ENCODE data around the gene TGFBR3. TPM values are rescaled to one million over a fixed set of nuclear protein-coding genes. Genes with fewer than 3 reads are reported as not detected.

The TGFBR3 gene
- total and polyA plus RNA-seq, 2 of the 8 experiments (the other 6 are each of a cell fraction or from before 2014, with no cell fraction given) = 2.0 to 6.1 TPM

DNA sequence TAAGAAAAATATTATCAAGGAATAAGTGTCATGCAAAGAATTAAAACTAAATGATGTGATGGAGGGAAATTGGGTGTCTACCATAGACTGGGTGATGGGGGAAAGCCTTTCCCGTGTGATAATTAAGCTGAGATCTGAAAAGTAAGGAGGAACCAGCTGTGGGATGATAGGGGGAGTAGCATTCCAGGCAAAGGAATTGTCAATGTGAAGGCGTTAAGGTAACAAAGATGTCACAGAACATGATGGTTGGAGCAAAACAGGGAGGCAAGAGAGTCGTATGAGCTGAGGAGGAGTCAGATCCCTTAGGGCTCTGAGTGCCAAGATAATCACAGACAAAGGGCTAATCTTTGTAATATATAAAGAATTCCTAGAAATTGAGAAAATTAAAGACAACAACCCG is 215.2 kb downstream of the TGFBR3 start (continued):
- TF ChIP-seq CHD7 (IDR thresholded peaks at IDR 0.05; ENCODE audit: insufficient replicate concordance, low read length) (no peak), PHF8 (conservative IDR thresholded peaks at IDR 0.05; ENCODE audit: low read depth, low read length) (no peak), USF2 (IDR thresholded peaks at IDR 0.05; ENCODE audit: low read length) (no peak), EP300 (IDR thresholded peaks at IDR 0.05; ENCODE audit: borderline replicate concordance in 1 of 2, low read depth in 2 of 2, low read length in 2 of 2) (no peak), RBBP5 (IDR thresholded peaks at IDR 0.05; ENCODE audit: borderline replicate concordance, low read depth, low read length) (no peak), BCL11A (IDR thresholded peaks at IDR 0.05; ENCODE audit: low read depth in 2 of 2, low read length in 2 of 2) (no peak), POLR2AphosphoS5 (IDR thresholded peaks at IDR 0.05; ENCODE audit: low read depth, low read length) (no peak), SP2 (IDR thresholded peaks at IDR 0.05; ENCODE audit: low read length) (no peak), RXRA (IDR thresholded peaks at IDR 0.05; ENCODE audit: insufficient read depth, low read depth, low read length) (no peak)
- TF ChIP-seq, protein P1, sequence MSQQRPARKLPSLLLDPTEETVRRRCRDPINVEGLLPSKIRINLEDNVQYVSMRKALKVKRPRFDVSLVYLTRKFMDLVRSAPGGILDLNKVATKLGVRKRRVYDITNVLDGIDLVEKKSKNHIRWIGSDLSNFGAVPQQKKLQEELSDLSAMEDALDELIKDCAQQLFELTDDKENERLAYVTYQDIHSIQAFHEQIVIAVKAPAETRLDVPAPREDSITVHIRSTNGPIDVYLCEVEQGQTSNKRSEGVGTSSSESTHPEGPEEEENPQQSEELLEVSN (IDR thresholded peaks at IDR 0.05) = no peak

Data from H1 (cell line).